Peyer's patch (tissue), 4 donors: ENCODE data around the gene DMAP1.

Experiments used
- CTCF ChIP-seq, 6 experiments: fragments of 450-650 bp in 4 of 6; fragments of 200-600 bp in 2 of 6; sonication (generic) in 1 of 6; IDR thresholded peaks; one replicate each; pipeline ENCODE4 v1.5.1; 2017 to 2019; ENCODE audit warnings: antibody characterized with exemption in 6 of 6, mild to moderate bottlenecking in 3 of 6, moderate library complexity in 1 of 6
- POLR2A ChIP-seq, 2 donors: fragments of 450-650 bp; IDR thresholded peaks; one replicate each; pipeline ENCODE4 v1.5.1; 2017; ENCODE audit warnings: antibody characterized with exemption in 2 of 2, mild to moderate bottlenecking in 2 of 2, moderate library complexity in 2 of 2

- peak; percentile 40 to 95 (median 88) for TF ChIP-seq CTCF (IDR thresholded peaks at IDR 0.05)
- no peak for TF ChIP-seq POLR2A (IDR thresholded peaks at IDR 0.05)
Observed at GRCh38 chr1:44217809-44218410, 4.6 kb downstream of the DMAP1 start.
